Smooth muscle cell (in vitro differentiated cells): ENCODE data around the gene ERFL. TPM values are rescaled to one million over a fixed set of nuclear protein-coding genes. Genes with fewer than 3 reads are reported as not detected.

Experiments
- DNase-seq: peaks from one replicate; lab custom pipeline; 2025; ENCODE audit not compliant: unreplicated experiment; lab: John Stamatoyannopoulos, UW
- H2AFZ ChIP-seq: fragments of 200-600 bp; sonication (generic); 2 replicates; pipeline ENCODE4 v1.6.0; 2016; ENCODE audit warnings: antibody characterized with exemption, low read depth, mild to moderate bottlenecking
- H3F3A ChIP-seq: fragments of 200-600 bp; sonication (generic); 2 replicates; pipeline ENCODE4 v1.6.0; 2017; ENCODE audit warnings: antibody characterized with exemption, low read depth
- H3K27ac ChIP-seq: fragments of 200-600 bp; sonication (generic); 2 replicates; pipeline ENCODE4 v1.5.1; 2016; ENCODE audit warnings: low read depth, mild to moderate bottlenecking
- H3K27me3 ChIP-seq: fragments of 200-600 bp; sonication (generic); 2 replicates; pipeline ENCODE4 v1.6.1; 2016; ENCODE audit warnings: low read depth, mild to moderate bottlenecking
- H3K36me3 ChIP-seq: fragments of 200-600 bp; sonication (generic); 2 replicates; pipeline ENCODE4 v1.5.1; 2016; ENCODE audit warnings: low read depth
- H3K4me1 ChIP-seq: fragments of 200-600 bp; sonication (generic); 2 replicates; pipeline ENCODE4 v1.5.1; 2016; ENCODE audit warnings: low read depth
- H3K4me2 ChIP-seq: fragments of 200-600 bp; sonication (generic); 2 replicates; pipeline ENCODE4 v1.6.0; 2016; ENCODE audit warnings: mild to moderate bottlenecking
- H3K4me3 ChIP-seq: fragments of 200-600 bp; sonication (generic); 2 replicates; pipeline ENCODE4 v1.5.1; 2016; ENCODE audit warnings: mild to moderate bottlenecking
- H3K79me2 ChIP-seq: fragments of 200-600 bp; sonication (generic); 2 replicates; pipeline ENCODE4 v1.6.0; 2016; ENCODE audit warnings: low read depth, mild to moderate bottlenecking
- H3K9ac ChIP-seq: fragments of 200-600 bp; sonication (generic); 2 replicates; pipeline ENCODE4 v1.6.0; 2016; ENCODE audit warnings: low read depth
- H3K9me3 ChIP-seq: fragments of 200-600 bp; sonication (generic); replicated peaks from 2 replicates; pipeline ENCODE4 v1.5.1; 2016; ENCODE audit warnings: low read depth
- H4K20me1 ChIP-seq: fragments of 200-600 bp; sonication (generic); 2 replicates; pipeline ENCODE4 v1.6.0; 2016; ENCODE audit warnings: low read depth
- WGBS: methylation state at CpG from one replicate; pipeline ENCODE4 v1.1.7; 2016; ENCODE audit warnings: low lambda C conversion rate; 5-methylcytosine and 5-hydroxymethylcytosine counted together
- polyA plus RNA-seq: library from polyadenylated mRNA; unstranded; fragments of >200 nt; fragmentation: Nextera tagmentation; extraction: Ambion mirVana; gene quantifications from 2 replicates; pipeline ENCODE4 v1.2.1, GENCODE V29; 2016
- total RNA-seq: library from RNA; depleted of rRNA; stranded (reverse); fragments of >200 nt; gene quantifications from 2 replicates; pipeline ENCODE4 v1.2.3, GENCODE V29; 2014
- TF ChIP-seq, protein P1 (sequence below): fragments of 200-600 bp; sonication (generic); IDR thresholded peaks from 2 replicates; pipeline ENCODE4 v1.5.1; 2017; ENCODE audit warnings: borderline replicate concordance, mild to moderate bottlenecking, antibody characterized with exemption; ENCODE audit not compliant: insufficient read depth, poor library complexity, severe bottlenecking

Gene ERFL
- total and polyA plus RNA-seq, 2 experiments from 2014 or later, result 0.09 TPM

- Histone ChIP-seq H3K4me2 (no peak overlapping the region), H3K4me3 (no peak overlapping the region), H3K9me3 (no peaks in the 10 kb centered on the region), H3K4me1 (no peaks in the 10 kb centered on the region), H2AFZ (no peak overlapping the region), H3K9ac (no peak overlapping the region), H3K79me2 (no peaks in the 10 kb centered on the region), H4K20me1 (peaks cover 48% of the 10 kb centered on the region), H3K27me3 (no peaks in the 10 kb centered on the region), H3K36me3 (no peaks in the 10 kb centered on the region), H3F3A (no peaks in the 10 kb centered on the region), H3K27ac (no peak overlapping the region)
- no peak for DNase-seq
- WGBS, result 96% methylated on average over 33 of the region's 34 CpGs
- TF ChIP-seq, protein P1, sequence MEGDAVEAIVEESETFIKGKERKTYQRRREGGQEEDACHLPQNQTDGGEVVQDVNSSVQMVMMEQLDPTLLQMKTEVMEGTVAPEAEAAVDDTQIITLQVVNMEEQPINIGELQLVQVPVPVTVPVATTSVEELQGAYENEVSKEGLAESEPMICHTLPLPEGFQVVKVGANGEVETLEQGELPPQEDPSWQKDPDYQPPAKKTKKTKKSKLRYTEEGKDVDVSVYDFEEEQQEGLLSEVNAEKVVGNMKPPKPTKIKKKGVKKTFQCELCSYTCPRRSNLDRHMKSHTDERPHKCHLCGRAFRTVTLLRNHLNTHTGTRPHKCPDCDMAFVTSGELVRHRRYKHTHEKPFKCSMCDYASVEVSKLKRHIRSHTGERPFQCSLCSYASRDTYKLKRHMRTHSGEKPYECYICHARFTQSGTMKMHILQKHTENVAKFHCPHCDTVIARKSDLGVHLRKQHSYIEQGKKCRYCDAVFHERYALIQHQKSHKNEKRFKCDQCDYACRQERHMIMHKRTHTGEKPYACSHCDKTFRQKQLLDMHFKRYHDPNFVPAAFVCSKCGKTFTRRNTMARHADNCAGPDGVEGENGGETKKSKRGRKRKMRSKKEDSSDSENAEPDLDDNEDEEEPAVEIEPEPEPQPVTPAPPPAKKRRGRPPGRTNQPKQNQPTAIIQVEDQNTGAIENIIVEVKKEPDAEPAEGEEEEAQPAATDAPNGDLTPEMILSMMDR, result no peak
These were observed 35.9 kb downstream of the ERFL start for GRCh38 chr19:41892173-41892902.

GRCh38 chr19:41890936-41891335, 37.3 kb downstream of the ERFL start:
- Histone ChIP-seq H3K4me2 (no peak overlapping the region), H4K20me1 (peaks cover 55% of the 10 kb centered on the region), H3K27me3 (no peaks in the 10 kb centered on the region), H3K27ac (no peak overlapping the region), H3K4me3 (no peak overlapping the region), H3K79me2 (peaks cover 6% of the 10 kb centered on the region), H3F3A (peaks cover 4% of the 10 kb centered on the region), H2AFZ (no peak overlapping the region), H3K9ac (no peak overlapping the region), H3K9me3 (no peaks in the 10 kb centered on the region), H3K36me3 (no peaks in the 10 kb centered on the region), H3K4me1 (no peaks in the 10 kb centered on the region)
- DNase-seq, result no peak
- WGBS, result 100% methylated on average over 4 of the region's 4 CpGs
- TF ChIP-seq, protein P1, result no peak

GRCh38 chr19:41889896-41890295, 38.4 kb downstream of the ERFL start:
- Histone ChIP-seq H3K79me2 (peaks cover 17% of the 10 kb centered on the region), H3K4me3 (no peak overlapping the region), H3K4me2 (no peak overlapping the region), H4K20me1 (peaks cover 55% of the 10 kb centered on the region), H3K36me3 (no peaks in the 10 kb centered on the region), H3K27ac (no peak overlapping the region), H3K4me1 (no peaks in the 10 kb centered on the region), H3K27me3 (no peaks in the 10 kb centered on the region), H3F3A (peaks cover 4% of the 10 kb centered on the region), H2AFZ (no peak overlapping the region), H3K9me3 (no peaks in the 10 kb centered on the region), H3K9ac (no peak overlapping the region)
- 93% methylated on average over 8 of the region's 8 CpGs for WGBS
- TF ChIP-seq, protein P1, result no peak
- DNase-seq, result no peak

GRCh38 chr19:41888926-41889325, 39.3 kb downstream of the ERFL start:
- Histone ChIP-seq H3K79me2 (peaks cover 23% of the 10 kb centered on the region), H3K9me3 (no peaks in the 10 kb centered on the region), H4K20me1 (peaks cover 55% of the 10 kb centered on the region), H3K36me3 (no peaks in the 10 kb centered on the region), H3K27ac (no peak overlapping the region), H3F3A (peaks cover 4% of the 10 kb centered on the region), H3K4me1 (no peaks in the 10 kb centered on the region), H3K27me3 (no peaks in the 10 kb centered on the region), H2AFZ (no peak overlapping the region), H3K4me2 (no peak overlapping the region), H3K4me3 (no peak overlapping the region), H3K9ac (no peak overlapping the region)
- TF ChIP-seq, protein P1, result no peak
- WGBS, result 95% methylated on average over 12 of the region's 12 CpGs
- no peak for DNase-seq
